Testis (tissue), 2 donors: Measurements from ENCODE around the gene KATNBL1.

Source experiments
- POLR2A ChIP-seq: fragments of 450-650 bp; IDR thresholded peaks from one replicate; pipeline ENCODE4 v1.6.1; 2017; ENCODE audit warnings: antibody characterized with exemption, mild to moderate bottlenecking, moderate library complexity
- TF ChIP-seq, protein P1 (sequence below), 3 experiments: fragments of 450-650 bp in 2 of 3; fragments of 200-600 bp in 1 of 3; sonication (generic) in 1 of 3; IDR thresholded peaks; one replicate each; pipeline ENCODE4 v1.5.1; 2016 to 2019; ENCODE audit warnings: antibody characterized with exemption in 3 of 3, mild to moderate bottlenecking in 2 of 3, moderate library complexity in 1 of 3

- TF ChIP-seq, protein P1, sequence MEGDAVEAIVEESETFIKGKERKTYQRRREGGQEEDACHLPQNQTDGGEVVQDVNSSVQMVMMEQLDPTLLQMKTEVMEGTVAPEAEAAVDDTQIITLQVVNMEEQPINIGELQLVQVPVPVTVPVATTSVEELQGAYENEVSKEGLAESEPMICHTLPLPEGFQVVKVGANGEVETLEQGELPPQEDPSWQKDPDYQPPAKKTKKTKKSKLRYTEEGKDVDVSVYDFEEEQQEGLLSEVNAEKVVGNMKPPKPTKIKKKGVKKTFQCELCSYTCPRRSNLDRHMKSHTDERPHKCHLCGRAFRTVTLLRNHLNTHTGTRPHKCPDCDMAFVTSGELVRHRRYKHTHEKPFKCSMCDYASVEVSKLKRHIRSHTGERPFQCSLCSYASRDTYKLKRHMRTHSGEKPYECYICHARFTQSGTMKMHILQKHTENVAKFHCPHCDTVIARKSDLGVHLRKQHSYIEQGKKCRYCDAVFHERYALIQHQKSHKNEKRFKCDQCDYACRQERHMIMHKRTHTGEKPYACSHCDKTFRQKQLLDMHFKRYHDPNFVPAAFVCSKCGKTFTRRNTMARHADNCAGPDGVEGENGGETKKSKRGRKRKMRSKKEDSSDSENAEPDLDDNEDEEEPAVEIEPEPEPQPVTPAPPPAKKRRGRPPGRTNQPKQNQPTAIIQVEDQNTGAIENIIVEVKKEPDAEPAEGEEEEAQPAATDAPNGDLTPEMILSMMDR (IDR thresholded peaks at IDR 0.05) = no peak
- no peak for TF ChIP-seq POLR2A
Measured at GRCh38 chr15:34214135-34214534, 4.2 kb upstream of the KATNBL1 start.
